GM18511 (cell line): Measurements from ENCODE around the gene EFR3B.

Experiments used
- ATAC-seq: cut with Tn5 transposase; IDR thresholded peaks from one replicate; pipeline ENCODE4 v1.9.1; 2021; ENCODE audit warnings: mild to moderate bottlenecking, moderate library complexity; ENCODE audit not compliant: unreplicated experiment

Gene EFR3B

GRCh38 chr2:25032901-25033300 is 9.0 kb upstream of the EFR3B start:
- ATAC-seq: no peak

GRCh38 chr2:25034081-25034480 is 7.8 kb upstream of the EFR3B start:
- ATAC-seq: no peak

GRCh38 chr2:25035537-25036220 is 6.2 kb upstream of the EFR3B start:
- no peak for ATAC-seq

GRCh38 chr2:25036221-25036559 is 5.7 kb upstream of the EFR3B start:
- ATAC-seq: no peak

- ATAC-seq: no peak
Measured at GRCh38 chr2:25039126-25039525, 2.8 kb upstream of the EFR3B start.

- ATAC-seq: peak; percentile 3
Measured at GRCh38 chr2:25041307-25041927, 459 bp upstream of the EFR3B start.

GRCh38 chr2:25042321-25043240 is 705 bp downstream of the EFR3B start:
- ATAC-seq: peak; percentile 12

- ATAC-seq: no peak
Measured at GRCh38 chr2:25043241-25043867, 1.5 kb downstream of the EFR3B start.

- no peak for ATAC-seq
Measured at GRCh38 chr2:25044011-25044410, 2.1 kb downstream of the EFR3B start.

GRCh38 chr2:25044990-25045389 is 3.1 kb downstream of the EFR3B start:
- ATAC-seq: no peak

GRCh38 chr2:25049422-25049821 is 7.5 kb downstream of the EFR3B start:
- ATAC-seq: no peak

- no peak for ATAC-seq
Measured at GRCh38 chr2:25050128-25050527, 8.3 kb downstream of the EFR3B start.

- no peak for ATAC-seq
Measured at GRCh38 chr2:25053041-25053440, 11.2 kb downstream of the EFR3B start.

- no peak for ATAC-seq
Measured at GRCh38 chr2:25054720-25055119, 12.8 kb downstream of the EFR3B start.

GRCh38 chr2:25055376-25055920 is 13.6 kb downstream of the EFR3B start:
- no peak for ATAC-seq

- ATAC-seq: no peak
Measured at GRCh38 chr2:25056098-25056821, 14.4 kb downstream of the EFR3B start.

GRCh38 chr2:25062511-25062917 is 20.6 kb downstream of the EFR3B start:
- no peak for ATAC-seq

GRCh38 chr2:25063876-25064660 is 22.2 kb downstream of the EFR3B start:
- ATAC-seq: no peak

- no peak for ATAC-seq
Measured at GRCh38 chr2:25065768-25066167, 23.9 kb downstream of the EFR3B start.

GRCh38 chr2:25066455-25066854 is 24.6 kb downstream of the EFR3B start:
- no peak for ATAC-seq
